H9 (cell line): ENCODE data around the gene PPOX. TPM values are rescaled to one million over a fixed set of nuclear protein-coding genes. Genes with fewer than 3 reads are reported as not detected.

Source experiments
- DNase-seq: peaks from one replicate; pipeline ENCODE4 v3.0.0-alpha.2; 2017
- H2AFZ ChIP-seq: one replicate; pipeline ENCODE4 v1.6.1; 2013; ENCODE audit warnings: mild to moderate bottlenecking, low read length, control low read depth, moderate library complexity
- H2AK5ac ChIP-seq: 2 replicates; pipeline ENCODE4 v1.6.1; 2013; ENCODE audit warnings: low read length, control low read depth, mixed read lengths; ENCODE audit not compliant: insufficient read length
- H2BK120ac ChIP-seq: one replicate; pipeline ENCODE4 v1.6.1; 2013; ENCODE audit warnings: low read depth, mild to moderate bottlenecking, low read length, control low read depth, inconsistent platforms; ENCODE audit not compliant: poor library complexity, severe bottlenecking
- H2BK12ac ChIP-seq: 2 replicates; pipeline ENCODE4 v1.6.1; 2013; ENCODE audit warnings: low read length, control low read depth, mixed read lengths, low read depth; ENCODE audit not compliant: insufficient read length
- H2BK15ac ChIP-seq: 2 replicates; pipeline ENCODE4 v1.6.1; 2013; ENCODE audit warnings: low read depth, low read length, control low read depth
- H2BK20ac ChIP-seq: one replicate; pipeline ENCODE4 v1.6.1; 2013; ENCODE audit warnings: low read depth, mild to moderate bottlenecking, low read length, control low read depth, inconsistent platforms; ENCODE audit not compliant: poor library complexity, severe bottlenecking
- H2BK5ac ChIP-seq: 2 replicates; pipeline ENCODE4 v1.6.1; 2013; ENCODE audit warnings: low read length, control low read depth, mixed read lengths; ENCODE audit not compliant: insufficient read length
- H3K14ac ChIP-seq: 2 replicates; pipeline ENCODE4 v1.6.1; 2013; ENCODE audit warnings: low read length, control low read depth; ENCODE audit not compliant: insufficient read depth
- H3K18ac ChIP-seq: 2 replicates; pipeline ENCODE4 v1.6.1; 2013; ENCODE audit warnings: low read depth, mild to moderate bottlenecking, mixed read lengths, low read length, control low read depth; ENCODE audit not compliant: insufficient read length
- H3K23ac ChIP-seq: 2 replicates; pipeline ENCODE4 v1.6.1; 2013; ENCODE audit warnings: low read length, control low read depth, mixed read lengths, low read depth; ENCODE audit not compliant: insufficient read length
- H3K23me2 ChIP-seq: 2 replicates; pipeline ENCODE4 v1.6.1; 2013; ENCODE audit warnings: low read depth, mild to moderate bottlenecking, mixed read lengths, low read length, control low read depth; ENCODE audit not compliant: insufficient read length, poor library complexity, severe bottlenecking
- H3K27ac ChIP-seq: 2 replicates; pipeline ENCODE4 v1.5.1; 2013; ENCODE audit warnings: low read length, control low read depth, mixed read lengths, low read depth; ENCODE audit not compliant: insufficient read length
- H3K27me3 ChIP-seq: 2 replicates; pipeline ENCODE4 v1.6.1; 2013; ENCODE audit warnings: low read length, control low read depth, inconsistent platforms; ENCODE audit not compliant: insufficient read depth
- H3K4ac ChIP-seq: 2 replicates; pipeline ENCODE4 v1.6.1; 2013; ENCODE audit warnings: low read depth, mild to moderate bottlenecking, control low read depth, inconsistent platforms, low read length, moderate library complexity
- H3K4me1 ChIP-seq: 2 replicates; pipeline ENCODE4 v1.6.1; 2013; ENCODE audit warnings: low read length, control low read depth, inconsistent platforms; ENCODE audit not compliant: insufficient read depth
- H3K4me2 ChIP-seq: 2 replicates; pipeline ENCODE4 v1.6.1; 2013; ENCODE audit warnings: low read length, control low read depth, mixed read lengths; ENCODE audit not compliant: insufficient read length, insufficient read depth
- H3K56ac ChIP-seq: 2 replicates; pipeline ENCODE4 v1.6.1; 2013; ENCODE audit warnings: low read depth, mild to moderate bottlenecking, mixed read lengths, low read length, control low read depth; ENCODE audit not compliant: insufficient read length
- H3K79me1 ChIP-seq: 2 replicates; pipeline ENCODE4 v1.6.1; 2013; ENCODE audit warnings: low read depth, mild to moderate bottlenecking, moderate library complexity, low read length, control low read depth, inconsistent platforms; ENCODE audit not compliant: insufficient read depth, poor library complexity, severe bottlenecking
- H3K79me2 ChIP-seq: 2 replicates; pipeline ENCODE4 v1.6.1; 2013; ENCODE audit warnings: low read length, control low read depth, inconsistent platforms; ENCODE audit not compliant: insufficient read depth
- H3K9ac ChIP-seq: 2 replicates; pipeline ENCODE4 v1.6.1; 2013; ENCODE audit warnings: low read length, control low read depth, mixed read lengths; ENCODE audit not compliant: insufficient read length; ENCODE audit errors: extremely low read depth
- H3K9me3 ChIP-seq: one replicate; pipeline ENCODE4 v1.6.1; 2013; ENCODE audit warnings: low read depth, low read length, inconsistent platforms; ENCODE audit not compliant: control insufficient read depth
- H3T11ph ChIP-seq: one replicate; pipeline ENCODE4 v1.6.1; 2013; ENCODE audit warnings: mild to moderate bottlenecking, low read length, control low read depth, inconsistent platforms
- H4K20me1 ChIP-seq: one replicate; pipeline ENCODE4 v1.6.1; 2013; ENCODE audit not compliant: control insufficient read depth, insufficient read length, insufficient read depth
- H4K5ac ChIP-seq: 2 replicates; pipeline ENCODE4 v1.6.1; 2013; ENCODE audit warnings: low read depth, mild to moderate bottlenecking, mixed read lengths, low read length, control low read depth; ENCODE audit not compliant: insufficient read length
- H4K8ac ChIP-seq: replicated peaks from 2 replicates; pipeline ENCODE4 v1.6.1; 2013; ENCODE audit warnings: low read length, control low read depth, mixed read lengths, low read depth; ENCODE audit not compliant: insufficient read length
- H4K91ac ChIP-seq: 2 replicates; pipeline ENCODE4 v1.6.1; 2013; ENCODE audit warnings: low read depth, mild to moderate bottlenecking, moderate library complexity, mixed read lengths, low read length, control low read depth; ENCODE audit not compliant: insufficient read length
- H3K27ac Mint-ChIP-seq, 3 experiments: 2 replicates in 2 of 3; 3 replicates in 1 of 3; pipeline ENCODE4 v1.8.0; 2020 to 2021; ENCODE audit warnings: mixed read lengths in 3 of 3, mild to moderate bottlenecking in 1 of 3, moderate library complexity in 1 of 3
- H3K27me3 Mint-ChIP-seq: 2 replicates; pipeline ENCODE4 v1.8.0; 2021; ENCODE audit warnings: low read depth, mild to moderate bottlenecking, moderate library complexity, mixed read lengths
- H3K36me3 Mint-ChIP-seq, 3 experiments: 2 replicates in 2 of 3; 3 replicates in 1 of 3; pipeline ENCODE4 v1.8.0; 2020 to 2021; ENCODE audit warnings: low read depth in 3 of 3, mixed read lengths in 3 of 3; ENCODE audit not compliant: insufficient read depth in 1 of 3
- H3K4me1 Mint-ChIP-seq, 2 experiments: 2 replicates each; pipeline ENCODE4 v1.8.0; 2020; ENCODE audit warnings: mixed read lengths in 2 of 2
- H3K4me3 Mint-ChIP-seq, 2 experiments: 2 replicates in 1 of 2; 3 replicates in 1 of 2; pipeline ENCODE4 v1.8.0; 2020 to 2021; ENCODE audit warnings: mild to moderate bottlenecking in 2 of 2, mixed read lengths in 2 of 2, moderate library complexity in 1 of 2
- H3K9me3 Mint-ChIP-seq, 2 experiments: 2 replicates in 1 of 2; 3 replicates in 1 of 2; pipeline ENCODE4 v1.8.0; 2020; ENCODE audit warnings: mild to moderate bottlenecking in 2 of 2, mixed read lengths in 2 of 2, moderate library complexity in 1 of 2
- WGBS: extraction: QIAGEN DNeasy Blood & Tissue Kit; methylation state at CpG from one replicate; pipeline ENCODE4 v1.1.7; 2013; ENCODE audit warnings: missing lambda C conversion rate, low lambda C conversion rate, mixed read lengths; ENCODE audit not compliant: insufficient read length; ENCODE audit errors: extremely low coverage; 5-methylcytosine and 5-hydroxymethylcytosine counted together
- total RNA-seq: library from RNA; stranded (reverse); gene quantifications from 2 replicates; pipeline ENCODE4 v1.2.1, GENCODE V29; 2021
- TF ChIP-seq, protein P1 (sequence below): fragments of 200-600 bp; sonication (generic); conservative IDR thresholded peaks from 3 replicates; pipeline ENCODE4 v1.8.0; 2021; ENCODE audit warnings: antibody characterized with exemption, mild to moderate bottlenecking

PPOX gene
- total RNA-seq, 1 experiment from 2014 or later: 39.8 TPM

- Histone ChIP-seq H3K27me3 (no peaks in the 10 kb centered on the region; the same call in 1 of the 2 replicates), H4K91ac (peak overlapping the region; percentile 87), H3K9ac (no peak overlapping the region), H2AFZ (no peak overlapping the region), H4K8ac (no peak overlapping the region), H2BK5ac (no peak overlapping the region), H2BK12ac (peak overlapping the region; percentile 59), H3K4ac (peak overlapping the region; percentile 2; the same call in 1 of the 2 replicates), H3K4me2 (peak overlapping the region; percentile 12), H3K27ac (peak overlapping the region; percentile 72), H3K14ac (peak overlapping the region; percentile 36), H3K56ac (no peak overlapping the region), H4K5ac (peak overlapping the region; percentile 45), H3K18ac (peak overlapping the region; percentile 85), H2AK5ac (no peak overlapping the region), H4K20me1 (no peaks in the 10 kb centered on the region), H3K9me3 (no peaks in the 10 kb centered on the region), H2BK120ac (peak overlapping the region; percentile 57), H3K23me2 (peaks cover 7% of the 10 kb centered on the region), H3K79me1 (no peaks in the 10 kb centered on the region), H2BK20ac (no peak overlapping the region), H2BK15ac (no peak overlapping the region), H3K79me2 (no peaks in the 10 kb centered on the region), H3K23ac (no peak overlapping the region), H3T11ph (no peak overlapping the region), H3K4me1 (peaks cover 24% of the 10 kb centered on the region)
- Mint-ChIP-seq H3K36me3 (peaks cover 12 to 26% (median 18%) of the 10 kb centered on the region in 3 experiments; a peak in 6 of 7 replicates), H3K27me3 (no peaks in the 10 kb centered on the region), H3K4me1 (peaks cover 57 to 68% of the 10 kb centered on the region in 2 experiments), H3K27ac (peak overlapping the region; percentile 91 to 99 (median 99)), H3K4me3 (peak overlapping the region; percentile 31 to 91; a peak in 4 of 5 replicates), H3K9me3 (no peaks in the 10 kb centered on the region; a peak in 1 of 5 replicates)
- no CpG with 5 or more reads among the region's 5 CpGs for WGBS
- TF ChIP-seq, protein P1, sequence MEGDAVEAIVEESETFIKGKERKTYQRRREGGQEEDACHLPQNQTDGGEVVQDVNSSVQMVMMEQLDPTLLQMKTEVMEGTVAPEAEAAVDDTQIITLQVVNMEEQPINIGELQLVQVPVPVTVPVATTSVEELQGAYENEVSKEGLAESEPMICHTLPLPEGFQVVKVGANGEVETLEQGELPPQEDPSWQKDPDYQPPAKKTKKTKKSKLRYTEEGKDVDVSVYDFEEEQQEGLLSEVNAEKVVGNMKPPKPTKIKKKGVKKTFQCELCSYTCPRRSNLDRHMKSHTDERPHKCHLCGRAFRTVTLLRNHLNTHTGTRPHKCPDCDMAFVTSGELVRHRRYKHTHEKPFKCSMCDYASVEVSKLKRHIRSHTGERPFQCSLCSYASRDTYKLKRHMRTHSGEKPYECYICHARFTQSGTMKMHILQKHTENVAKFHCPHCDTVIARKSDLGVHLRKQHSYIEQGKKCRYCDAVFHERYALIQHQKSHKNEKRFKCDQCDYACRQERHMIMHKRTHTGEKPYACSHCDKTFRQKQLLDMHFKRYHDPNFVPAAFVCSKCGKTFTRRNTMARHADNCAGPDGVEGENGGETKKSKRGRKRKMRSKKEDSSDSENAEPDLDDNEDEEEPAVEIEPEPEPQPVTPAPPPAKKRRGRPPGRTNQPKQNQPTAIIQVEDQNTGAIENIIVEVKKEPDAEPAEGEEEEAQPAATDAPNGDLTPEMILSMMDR: no peak
- peak; percentile 50 for DNase-seq
These were observed 34.3 kb downstream of the PPOX start for GRCh38 chr1:161200421-161200991.
